GM21737 (cell line): Measurements from ENCODE around the gene TFR2.
A peak's percentile ranks its signal among the peaks of the same experiment; 100 is the strongest.
"Not testable (repeated sequence)": the region's sequence is repeated elsewhere in the genome, so short reads cannot be mapped to it uniquely, and the experiment has no call there.

Source experiments
- ATAC-seq: cut with Tn5 transposase; IDR thresholded peaks from one replicate; pipeline ENCODE4 v1.9.1; 2021; ENCODE audit warnings: mild to moderate bottlenecking, moderate library complexity; ENCODE audit not compliant: unreplicated experiment

The TFR2 gene

DNA sequence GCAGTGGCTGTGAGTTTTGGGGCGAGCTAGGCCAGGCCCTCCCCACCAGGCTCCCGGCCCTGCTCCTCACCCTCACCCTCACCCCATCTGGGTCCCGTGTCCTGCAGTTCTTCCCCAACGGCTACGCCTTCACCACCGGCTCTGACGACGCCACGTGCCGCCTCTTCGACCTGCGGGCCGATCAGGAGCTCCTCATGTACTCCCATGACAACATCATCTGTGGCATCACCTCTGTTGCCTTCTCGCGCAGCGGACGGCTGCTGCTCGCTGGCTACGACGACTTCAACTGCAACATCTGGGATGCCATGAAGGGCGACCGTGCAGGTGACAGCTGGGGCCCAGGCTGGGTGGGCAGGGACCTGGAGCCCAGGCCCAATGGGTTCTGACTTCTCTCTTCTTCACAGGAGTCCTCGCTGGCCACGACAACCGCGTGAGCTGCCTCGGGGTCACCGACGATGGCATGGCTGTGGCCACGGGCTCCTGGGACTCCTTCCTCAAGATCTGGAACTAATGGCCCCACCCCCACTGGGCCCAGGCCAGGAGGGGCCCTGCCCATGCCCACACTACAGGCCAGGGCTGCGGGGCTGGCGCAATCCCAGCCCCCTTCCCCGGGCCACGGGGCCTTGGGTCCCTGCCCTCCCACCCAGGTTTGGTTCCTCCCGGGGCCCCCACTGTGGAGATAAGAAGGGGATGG, 37.1 kb upstream of the TFR2 start:
- no peak for ATAC-seq

DNA sequence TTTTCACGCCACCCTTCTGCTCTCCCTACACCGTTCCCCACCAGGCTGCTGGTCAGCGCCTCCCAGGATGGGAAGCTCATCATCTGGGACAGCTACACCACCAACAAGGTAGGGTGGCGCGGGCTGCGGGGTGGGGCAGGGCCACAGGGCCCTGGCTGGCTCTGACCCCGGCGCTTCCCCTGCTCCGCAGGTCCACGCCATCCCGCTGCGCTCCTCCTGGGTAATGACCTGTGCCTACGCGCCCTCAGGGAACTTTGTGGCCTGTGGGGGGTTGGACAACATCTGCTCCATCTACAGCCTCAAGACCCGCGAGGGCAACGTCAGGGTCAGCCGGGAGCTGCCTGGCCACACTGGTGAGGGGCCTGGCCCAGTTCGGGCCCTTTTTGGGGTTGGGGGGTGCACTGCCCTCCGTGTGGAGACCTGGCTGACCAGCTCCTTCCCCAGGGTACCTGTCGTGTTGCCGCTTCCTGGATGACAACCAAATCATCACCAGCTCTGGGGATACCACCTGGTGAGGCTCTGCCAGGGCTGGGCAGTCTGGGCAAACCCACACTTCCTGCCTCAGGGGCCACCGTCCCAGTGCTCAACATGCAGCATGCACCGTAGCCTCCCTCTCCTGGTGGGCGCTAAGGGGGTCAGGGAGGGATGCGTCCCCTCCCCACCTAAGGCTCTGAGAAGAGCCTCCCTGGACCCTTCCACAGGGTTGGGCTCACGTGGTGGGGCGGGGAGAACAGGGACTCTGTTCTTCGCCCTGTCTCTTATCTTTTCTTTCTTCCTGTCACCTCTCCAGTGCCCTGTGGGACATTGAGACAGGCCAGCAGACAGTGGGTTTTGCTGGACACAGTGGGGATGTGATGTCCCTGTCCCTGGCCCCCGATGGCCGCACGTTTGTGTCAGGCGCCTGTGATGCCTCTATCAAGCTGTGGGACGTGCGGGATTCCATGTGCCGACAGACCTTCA, 36.2 kb upstream of the TFR2 start:
- no peak for ATAC-seq

DNA sequence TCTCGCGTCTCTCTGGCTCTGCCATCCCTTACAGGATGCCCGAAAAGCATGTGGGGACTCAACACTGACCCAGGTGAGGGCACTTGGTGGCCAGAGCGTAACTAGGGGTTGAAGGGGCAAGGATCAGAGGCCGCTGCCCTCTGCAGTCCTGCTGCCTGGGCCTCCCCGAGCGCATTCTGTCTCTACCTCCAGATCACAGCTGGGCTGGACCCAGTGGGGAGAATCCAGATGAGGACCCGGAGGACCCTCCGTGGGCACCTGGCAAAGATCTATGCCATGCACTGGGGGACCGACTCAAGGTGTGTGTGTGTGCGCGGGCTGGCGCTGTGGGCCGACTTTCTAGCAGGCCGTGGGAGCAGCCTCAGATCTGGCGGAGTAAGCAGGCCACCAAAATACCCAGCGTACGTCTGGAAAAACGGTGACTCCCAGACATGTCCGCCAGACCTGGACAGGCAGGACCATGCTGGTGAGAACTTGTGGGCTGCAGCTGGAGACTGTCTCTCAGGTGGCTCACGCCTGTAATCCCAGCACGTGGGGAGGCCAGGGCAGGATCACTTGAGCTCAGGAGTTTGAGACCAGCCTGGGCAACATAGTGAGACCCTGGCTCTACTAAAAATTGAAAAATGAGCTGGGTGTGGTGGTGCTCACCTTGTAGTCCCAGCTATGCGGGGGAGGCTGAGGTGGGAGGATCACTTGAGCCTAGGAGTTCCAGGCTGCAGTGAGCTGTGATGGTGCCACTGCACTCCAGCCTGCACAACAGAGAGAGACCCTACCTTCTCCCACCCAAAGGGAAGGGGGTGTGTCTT, 35.4 kb upstream of the TFR2 start:
- ATAC-seq: no peak

DNA sequence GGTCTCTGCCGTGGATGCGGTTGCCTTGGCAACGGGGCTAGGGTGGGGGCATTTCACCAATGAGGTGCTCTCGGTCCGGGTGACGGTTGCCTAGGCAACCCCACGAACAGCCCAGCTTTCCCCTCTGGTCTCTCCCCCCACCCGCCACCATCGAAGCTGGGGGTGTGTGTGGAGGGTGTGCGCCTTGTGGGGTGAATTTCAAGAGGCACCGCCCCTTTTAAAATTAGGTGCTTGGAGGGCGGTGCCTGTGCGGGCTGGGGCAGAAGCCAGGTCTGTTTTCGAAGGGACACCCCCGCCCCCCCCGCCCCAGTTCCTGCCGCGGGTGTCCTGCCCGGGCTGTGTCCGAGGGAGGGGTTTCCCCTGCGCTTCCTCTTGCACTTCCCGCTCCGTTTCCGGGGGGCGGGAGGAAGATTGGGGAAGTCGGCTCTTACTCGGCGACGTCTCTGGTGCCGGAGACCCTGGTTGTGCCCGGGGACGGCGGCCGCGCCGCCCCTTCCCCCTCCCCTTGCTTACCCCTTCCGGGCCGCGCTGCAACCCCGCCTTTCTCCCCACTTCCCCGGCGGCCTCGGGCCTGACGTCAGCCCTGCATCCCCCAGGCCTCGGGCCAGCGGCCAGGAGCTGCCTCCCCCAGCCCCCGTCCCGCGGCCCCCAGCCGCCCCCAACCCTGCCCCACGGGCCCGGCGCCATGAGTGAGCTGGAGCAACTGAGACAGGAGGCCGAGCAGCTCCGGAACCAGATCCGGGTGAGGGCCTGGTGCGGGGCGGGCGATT, 34.4 kb upstream of the TFR2 start:
- ATAC-seq: peak; percentile 29

DNA sequence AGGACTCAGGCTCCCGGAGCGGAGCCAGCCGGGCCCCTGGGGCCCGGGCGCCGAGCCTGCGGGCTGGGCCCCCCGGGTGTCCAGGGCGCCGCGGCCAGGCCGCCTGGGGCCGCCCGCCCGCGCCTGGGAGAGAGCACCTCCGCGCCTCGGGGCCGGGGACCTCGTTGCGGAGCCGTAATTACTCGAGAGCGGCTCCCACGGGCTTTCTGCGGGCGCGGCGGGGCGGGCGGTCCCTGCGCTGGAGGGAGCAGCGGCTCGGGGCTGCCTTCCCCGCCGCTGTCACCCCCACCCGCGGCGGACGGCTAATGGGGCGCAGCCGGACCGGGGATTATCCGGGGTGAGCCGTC, 33.7 kb upstream of the TFR2 start:
- ATAC-seq: peak; percentile 5

DNA sequence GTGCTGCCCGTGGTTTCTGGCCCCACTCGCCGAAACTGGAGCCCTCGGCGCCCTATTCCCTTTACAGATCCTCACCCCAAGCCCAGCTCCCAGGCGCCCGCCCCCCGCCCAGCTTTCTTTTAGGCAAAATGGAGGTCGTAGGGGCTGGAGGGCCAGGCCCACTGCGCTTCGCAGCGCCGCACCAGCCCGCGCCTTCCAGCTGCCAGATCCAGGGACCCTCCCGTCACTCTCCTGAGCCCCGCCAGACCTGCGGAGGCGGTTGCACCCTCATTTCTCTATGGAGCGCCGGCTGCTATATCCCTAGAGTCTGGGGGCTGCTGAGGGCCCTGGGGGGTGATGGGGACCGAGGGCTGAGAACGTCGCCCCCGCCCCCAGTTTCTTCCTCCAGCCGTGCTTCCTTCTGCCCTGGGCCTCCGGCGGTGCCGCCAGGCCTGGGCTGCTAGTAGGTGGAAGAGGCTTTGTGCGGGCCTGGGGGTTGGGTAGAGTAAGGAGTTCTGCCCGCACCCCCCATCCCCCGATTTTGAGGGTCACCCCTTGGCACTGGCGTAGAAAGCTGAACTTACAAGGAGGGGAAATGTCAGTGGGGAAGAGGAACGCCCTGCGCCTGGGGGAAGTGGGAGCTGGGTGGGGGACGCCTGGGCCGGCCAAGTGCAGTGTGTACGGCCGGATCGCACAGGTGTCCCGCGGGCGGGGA, 33.2 kb upstream of the TFR2 start:
- no peak for ATAC-seq

DNA sequence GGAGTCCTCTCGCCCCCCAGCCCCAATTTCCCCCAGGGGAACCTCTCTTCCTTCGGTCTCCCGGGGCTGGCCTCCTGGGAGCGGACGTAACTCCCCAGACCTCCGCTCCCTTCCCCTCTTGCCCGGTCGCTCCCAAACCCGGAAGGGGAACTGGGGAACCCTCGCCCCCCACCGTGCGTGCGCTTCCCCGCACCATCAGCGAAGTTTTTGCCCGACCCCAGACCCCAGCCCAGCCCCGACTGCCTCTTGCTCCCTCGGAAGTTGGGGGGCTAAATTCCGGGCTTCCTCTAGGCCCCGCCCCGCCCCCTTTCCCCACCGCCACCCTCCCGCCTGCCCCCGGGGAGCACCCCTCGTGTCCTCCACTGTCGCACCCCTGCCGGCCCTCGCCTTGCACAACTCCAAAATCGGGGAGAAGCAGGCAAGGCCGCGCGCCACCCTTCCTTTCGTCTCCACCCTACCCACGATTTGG, 32.6 kb upstream of the TFR2 start:
- ATAC-seq: peak; percentile 0

DNA sequence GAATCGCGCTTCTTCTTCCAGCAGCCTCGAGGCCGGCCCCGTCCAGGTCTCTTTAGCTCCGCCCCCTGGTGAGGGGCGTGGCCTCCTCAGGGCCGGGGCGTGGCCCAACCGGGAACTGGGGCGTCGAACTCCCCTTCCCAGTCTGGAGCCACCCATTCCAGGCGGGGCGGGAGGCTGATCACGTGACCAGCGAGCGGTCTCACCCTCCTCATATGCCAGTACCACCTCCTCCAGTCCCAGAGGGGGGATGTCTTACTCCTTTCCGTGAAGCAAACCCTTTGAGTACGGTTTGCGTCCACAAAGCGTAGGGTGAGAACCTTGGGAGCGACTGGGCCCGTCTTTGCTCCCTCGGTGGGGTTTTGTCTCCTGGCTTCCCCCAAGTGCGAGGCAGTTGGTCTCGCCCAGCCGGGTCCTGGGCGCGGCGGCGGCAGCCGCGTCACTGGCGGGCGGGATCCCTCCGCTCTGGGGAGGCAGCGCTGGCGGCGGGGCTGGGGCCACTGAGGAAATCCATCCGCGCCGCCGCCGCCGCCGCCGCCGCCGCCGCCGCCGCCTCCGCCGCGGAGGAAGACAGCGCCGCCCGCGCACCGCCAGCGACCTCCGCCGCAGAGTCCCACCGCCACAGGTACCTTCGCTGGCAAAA, 32.1 kb upstream of the TFR2 start, which contains the start of gene GNB2:
Gene GNB2, plus strand, starts transcription at position 439 of the 640 bp plus-strand sequence. CDS start 2,526 bp downstream, outside the sequence.
- ATAC-seq: peak; percentile 51

DNA sequence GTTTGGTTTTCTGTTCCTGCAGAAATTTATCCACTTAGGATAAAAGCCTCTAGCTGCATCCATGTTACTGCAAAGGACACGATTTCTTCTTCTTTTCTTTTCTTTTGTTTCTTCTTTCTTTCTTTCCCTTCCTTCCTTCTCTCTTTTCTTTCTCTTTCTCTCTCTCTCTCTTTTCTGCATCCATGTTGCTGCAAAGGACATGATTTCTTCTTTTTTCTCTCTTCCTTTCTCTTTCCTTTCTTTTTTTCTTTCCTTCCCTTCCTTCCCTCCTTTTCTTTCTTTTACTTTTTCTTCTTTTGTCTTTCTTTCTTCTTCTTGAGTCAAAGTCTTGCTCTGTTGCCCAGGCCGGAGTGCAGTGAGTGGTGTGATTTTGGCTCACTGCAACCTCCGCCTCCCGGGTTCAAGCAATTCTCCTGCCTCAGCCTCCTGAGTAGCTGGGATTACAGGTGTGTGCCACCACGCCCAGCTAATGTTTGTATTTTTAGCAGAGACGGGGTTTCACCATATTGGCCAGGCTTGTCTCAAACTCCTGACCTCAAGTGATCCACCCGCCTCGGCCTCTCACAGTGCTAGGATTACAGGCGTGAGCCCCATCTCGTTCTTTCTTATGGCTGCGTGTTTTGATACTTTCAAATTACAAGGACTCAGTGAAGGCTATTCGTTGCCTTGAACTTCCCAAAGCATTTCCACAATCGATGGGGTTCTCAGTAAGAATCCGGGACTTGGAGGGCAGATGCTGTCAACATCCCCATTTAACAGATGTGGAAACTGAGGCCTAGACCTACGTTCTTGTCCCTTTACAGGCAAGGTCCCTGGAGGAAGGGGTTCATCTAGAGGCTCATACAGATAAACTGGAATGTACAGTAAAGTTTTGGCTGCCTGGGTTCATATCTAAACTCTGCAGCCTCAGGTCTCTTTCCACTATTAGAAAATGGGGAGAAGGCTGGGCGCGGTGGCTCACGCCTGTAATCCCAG, 30.3 kb upstream of the TFR2 start:
- ATAC-seq: no peak

DNA sequence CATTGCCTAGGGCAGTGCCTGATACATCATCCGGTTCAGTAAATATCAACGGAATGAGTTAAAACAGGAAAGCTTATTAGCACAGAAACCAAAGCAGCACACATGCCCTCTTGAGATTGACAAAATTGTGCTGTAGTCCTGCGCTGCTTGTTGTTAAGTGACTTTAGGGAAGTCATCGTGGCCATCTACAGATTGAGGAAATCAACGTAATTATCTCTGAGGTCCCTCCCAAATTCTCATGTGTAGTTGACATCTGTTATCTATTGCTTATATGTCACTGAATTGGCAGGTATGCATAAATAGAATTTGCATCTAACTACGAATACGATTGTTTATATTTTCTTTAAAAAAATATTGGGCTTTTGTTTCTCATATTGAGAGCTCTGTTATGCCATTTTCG, 28.7 kb upstream of the TFR2 start:
- ATAC-seq: no peak

DNA sequence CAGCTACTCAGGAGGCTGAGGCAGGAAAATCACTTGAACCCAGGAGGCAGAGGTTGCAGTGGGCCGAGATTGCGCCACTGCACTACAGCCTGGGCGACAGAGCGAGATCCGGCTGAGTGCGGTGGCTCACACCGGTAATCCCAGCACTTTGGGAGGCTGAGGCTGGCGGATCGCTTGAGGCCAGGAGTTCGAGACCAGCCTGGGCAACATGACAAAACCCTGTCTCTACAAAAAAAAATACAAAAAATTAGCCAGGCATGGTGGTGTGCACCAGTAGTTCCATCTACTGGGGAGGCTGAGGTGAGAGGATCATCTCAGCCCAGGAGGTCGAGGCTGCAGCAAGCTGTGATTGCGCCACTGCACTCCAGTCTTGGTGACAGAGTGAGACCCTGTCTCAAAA, 27.8 kb upstream of the TFR2 start:
- not testable (repeated sequence) for ATAC-seq

DNA sequence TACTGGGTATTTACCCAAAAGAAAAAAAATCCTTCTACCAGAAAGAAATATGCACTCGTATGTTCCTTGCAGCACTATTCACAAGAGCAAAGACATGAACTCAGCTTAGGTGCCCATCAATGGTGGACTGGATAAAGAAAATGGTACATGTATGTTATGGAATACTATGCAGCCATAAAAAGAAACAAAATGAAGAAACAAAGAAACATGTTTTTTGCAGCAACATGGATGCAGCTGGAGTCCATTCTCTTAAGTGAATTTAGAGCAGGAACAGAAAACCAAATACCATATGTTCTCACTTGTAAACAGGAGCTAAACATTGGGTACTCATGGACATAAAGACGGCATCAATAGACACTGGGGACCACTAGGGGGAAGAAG, 26.7 kb upstream of the TFR2 start:
- ATAC-seq: no peak

DNA sequence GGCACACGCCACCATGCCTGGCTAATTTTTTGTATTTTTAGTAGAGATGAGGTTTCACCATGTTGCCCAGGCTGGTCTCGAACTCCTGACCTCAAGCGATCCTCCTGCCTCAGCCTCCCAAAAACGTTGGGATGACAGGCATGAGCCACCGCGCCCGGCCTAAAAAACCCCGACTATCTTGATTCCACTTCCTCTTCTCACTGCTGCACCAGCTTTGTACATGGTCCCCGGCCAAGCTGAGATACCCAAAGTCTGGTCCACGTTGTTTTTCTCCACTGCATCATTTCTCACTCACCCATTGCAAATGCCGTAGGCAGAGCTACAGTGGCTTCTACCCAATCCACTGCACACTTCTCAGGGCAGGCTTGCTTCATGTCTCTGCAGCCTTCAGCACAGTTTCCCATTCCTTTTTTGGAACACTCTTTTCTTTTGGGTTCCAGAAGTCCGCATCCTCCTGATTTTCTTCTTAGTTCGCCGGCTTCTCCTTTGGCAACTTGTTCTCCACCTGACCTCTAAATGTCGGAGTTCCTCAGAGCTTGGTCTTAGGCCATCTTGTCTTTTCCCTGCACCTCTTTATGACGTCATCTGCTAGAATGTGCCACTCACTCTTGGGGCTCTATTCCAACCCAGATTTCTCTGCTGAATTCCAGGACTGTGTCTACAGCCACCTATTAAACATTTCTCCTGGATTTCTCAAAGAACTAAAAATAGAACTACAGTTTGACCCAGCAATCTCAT, 26.1 kb upstream of the TFR2 start:
- ATAC-seq: no peak

DNA sequence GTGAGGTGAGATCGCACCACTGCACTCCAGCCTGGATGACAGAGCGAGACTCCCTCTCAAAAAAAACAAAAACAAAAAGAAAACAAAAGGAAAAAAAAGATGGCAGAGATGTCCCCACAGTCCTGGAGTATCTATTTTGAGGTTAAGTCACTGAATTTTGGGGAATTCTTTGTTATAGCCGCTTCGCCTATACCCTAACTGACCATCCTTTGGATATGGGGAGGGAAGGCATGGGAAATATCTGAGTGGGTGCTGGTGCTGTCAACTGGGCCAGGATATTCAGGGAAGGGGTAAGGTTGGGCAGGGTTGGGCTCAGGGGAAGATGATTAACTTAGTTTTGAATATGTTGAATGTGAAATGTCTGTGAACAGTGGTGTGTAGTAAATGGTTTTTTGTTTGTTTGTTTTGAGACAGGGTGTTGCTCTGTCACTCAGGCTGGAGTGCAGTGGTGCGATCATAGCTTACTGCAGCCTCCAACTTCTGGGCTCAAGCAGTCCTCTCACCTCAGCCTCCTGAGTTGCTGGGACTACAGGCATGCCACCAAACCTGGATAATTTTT, 23.9 kb upstream of the TFR2 start:
- ATAC-seq: no peak

DNA sequence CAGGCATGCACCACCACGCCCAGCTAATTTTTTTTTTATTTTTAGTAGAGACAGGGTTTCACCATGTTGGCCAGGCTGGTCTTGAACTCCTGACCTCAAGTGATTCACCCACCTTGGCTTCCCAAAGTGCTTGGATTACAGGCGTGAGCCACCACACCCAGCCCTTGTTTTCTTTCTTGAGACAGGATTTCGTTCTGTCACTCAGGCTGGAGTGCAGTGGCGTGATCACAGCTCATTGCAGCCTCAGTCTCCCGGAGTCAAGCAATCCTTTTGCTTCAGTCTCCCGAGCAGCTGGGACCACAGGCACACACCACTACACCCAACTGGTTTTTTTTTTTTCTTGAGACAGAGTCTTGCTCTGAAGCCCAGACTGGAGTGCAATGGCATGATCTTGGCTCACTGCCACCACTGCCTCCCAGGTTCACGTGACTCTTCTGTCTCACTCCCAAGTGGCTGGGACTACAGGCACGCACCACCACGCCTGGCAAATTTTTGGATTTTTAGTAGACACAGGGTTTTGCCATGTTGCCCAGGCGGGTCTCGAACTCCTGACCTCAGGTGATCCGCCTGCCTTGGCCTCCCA, 20.9 kb upstream of the TFR2 start:
- not testable (repeated sequence) for ATAC-seq

DNA sequence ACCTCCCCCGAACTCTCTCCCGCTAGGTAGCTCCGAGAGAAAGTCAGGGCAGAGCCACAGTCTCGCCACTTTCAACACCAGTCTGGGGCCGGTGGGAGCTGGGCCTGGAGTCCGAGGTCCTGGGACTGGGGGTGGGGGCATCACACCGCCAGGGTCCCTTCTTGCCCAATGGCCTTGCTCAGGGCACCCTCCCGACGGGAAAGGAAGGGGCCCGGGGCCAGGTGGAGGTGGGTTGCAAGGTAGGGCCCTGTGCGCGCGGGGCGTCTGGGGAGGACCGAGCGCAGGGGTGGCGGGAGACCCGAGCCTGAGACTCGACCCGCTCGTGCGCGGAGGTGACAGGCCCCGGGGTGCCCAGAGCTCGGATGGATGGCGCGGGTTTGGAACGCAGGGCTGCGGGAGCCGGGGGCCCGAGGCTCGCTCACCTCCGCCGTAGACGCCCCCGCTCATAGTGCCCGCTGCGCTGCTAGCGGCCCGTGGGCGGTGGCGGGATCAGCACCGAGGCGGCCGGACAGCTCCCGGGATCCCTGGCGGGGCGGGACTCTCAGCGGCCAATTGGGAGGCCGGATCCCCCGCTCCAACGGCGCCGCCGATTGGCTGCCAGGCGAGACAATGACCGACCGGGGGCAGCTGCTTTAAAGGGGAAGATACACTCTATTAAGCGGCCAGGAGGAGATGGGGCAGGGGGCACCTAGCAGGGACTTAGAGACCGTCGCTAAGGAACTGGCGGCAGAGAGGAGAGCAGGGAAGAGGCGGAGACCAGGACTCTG, 14.7 kb upstream of the TFR2 start, which contains the start of gene ACTL6B:
Gene ACTL6B, minus strand, starts transcription at position 541 of the 767 bp plus-strand sequence. Its CDS starts 94 bp downstream, at position 447.
- no peak for ATAC-seq
